Trophoblast cell (in vitro differentiated cells and primary cell): ENCODE results near the gene SLC12A4.

ENCODE experiments used
- DNase-seq, 2 donors: peaks; one replicate each; pipeline ENCODE4 v3.0.0-alpha.2; 2016
- H2AFZ ChIP-seq: 2 replicates; pipeline ENCODE4 v1.6.1; 2013; ENCODE audit warnings: low read length, moderate library complexity, mild to moderate bottlenecking; ENCODE audit not compliant: insufficient read depth, poor library complexity
- H2AK5ac ChIP-seq: 2 replicates; pipeline ENCODE4 v1.6.1; 2013; ENCODE audit warnings: mild to moderate bottlenecking, low read length
- H2BK120ac ChIP-seq: 2 replicates; pipeline ENCODE4 v1.6.1; 2013; ENCODE audit warnings: low read length, mild to moderate bottlenecking, moderate library complexity; ENCODE audit not compliant: insufficient read depth, poor library complexity
- H2BK12ac ChIP-seq: 2 replicates; pipeline ENCODE4 v1.6.1; 2013; ENCODE audit warnings: mild to moderate bottlenecking, low read length, moderate library complexity
- H2BK5ac ChIP-seq: 2 replicates; pipeline ENCODE4 v1.6.1; 2013; ENCODE audit warnings: low read length, low read depth, moderate library complexity, mild to moderate bottlenecking; ENCODE audit not compliant: poor library complexity
- H3K14ac ChIP-seq: 2 replicates; pipeline ENCODE4 v1.6.1; 2013; ENCODE audit warnings: mild to moderate bottlenecking, low read length
- H3K18ac ChIP-seq: 2 replicates; pipeline ENCODE4 v1.6.1; 2013; ENCODE audit warnings: mild to moderate bottlenecking, low read length
- H3K23ac ChIP-seq: 2 replicates; pipeline ENCODE4 v1.6.1; 2013; ENCODE audit warnings: low read length
- H3K27ac ChIP-seq: 2 replicates; pipeline ENCODE4 v1.5.1; 2013; ENCODE audit warnings: low read depth, mild to moderate bottlenecking, inconsistent platforms, low read length, moderate library complexity
- H3K27me3 ChIP-seq: 2 replicates; pipeline ENCODE4 v1.6.1; 2013; ENCODE audit warnings: inconsistent platforms, mild to moderate bottlenecking, low read length, moderate library complexity; ENCODE audit not compliant: insufficient read depth
- H3K36me3 ChIP-seq, 2 experiments: 1 replicate in 1 of 2; 2 replicates in 1 of 2; pipeline ENCODE4 v1.6.1; 2013; ENCODE audit warnings: low read length in 2 of 2, mild to moderate bottlenecking in 2 of 2, moderate library complexity in 1 of 2; ENCODE audit not compliant: insufficient read depth in 2 of 2, control insufficient read depth in 1 of 2
- H3K4ac ChIP-seq: 2 replicates; pipeline ENCODE4 v1.6.1; 2013; ENCODE audit warnings: low read depth, mild to moderate bottlenecking, low read length, moderate library complexity
- H3K4me1 ChIP-seq, 2 experiments: 1 replicate in 1 of 2; 2 replicates in 1 of 2; pipeline ENCODE4 v1.6.1; 2013; ENCODE audit warnings: low read length in 2 of 2, mild to moderate bottlenecking in 2 of 2, moderate library complexity in 1 of 2; ENCODE audit not compliant: insufficient read depth in 2 of 2, control insufficient read depth in 1 of 2
- H3K4me2 ChIP-seq: 2 replicates; pipeline ENCODE4 v1.6.1; 2013; ENCODE audit warnings: inconsistent platforms, mild to moderate bottlenecking, low read length, moderate library complexity
- H3K4me3 ChIP-seq: 2 replicates; pipeline ENCODE4 v1.5.1; 2013; ENCODE audit warnings: mild to moderate bottlenecking, low read depth, low read length, inconsistent platforms
- H3K79me1 ChIP-seq: one replicate; pipeline ENCODE4 v1.6.1; 2013; ENCODE audit warnings: low read length
- H3K79me2 ChIP-seq: 2 replicates; pipeline ENCODE4 v1.6.1; 2013; ENCODE audit warnings: low read length, mild to moderate bottlenecking; ENCODE audit not compliant: control insufficient read depth, insufficient read depth, poor library complexity
- H3K9ac ChIP-seq: 2 replicates; pipeline ENCODE4 v1.6.1; 2013; ENCODE audit warnings: mild to moderate bottlenecking, low read length
- H3K9me3 ChIP-seq: 2 replicates; pipeline ENCODE4 v1.6.1; 2013; ENCODE audit warnings: low read depth, mild to moderate bottlenecking, control low read depth, inconsistent platforms, low read length; ENCODE audit not compliant: insufficient read depth
- H4K12ac ChIP-seq: 2 replicates; pipeline ENCODE4 v1.6.1; 2013; ENCODE audit warnings: low read depth, mild to moderate bottlenecking, low read length, moderate library complexity
- H4K8ac ChIP-seq: 2 replicates; pipeline ENCODE4 v1.6.1; 2013; ENCODE audit warnings: low read depth, mild to moderate bottlenecking, low read length, moderate library complexity
- H4K91ac ChIP-seq: one replicate; pipeline ENCODE4 v1.6.1; 2013; ENCODE audit warnings: low read depth, mild to moderate bottlenecking, low read length, moderate library complexity
- WGBS: extraction: QIAGEN DNeasy Blood & Tissue Kit; methylation state at CpG from one replicate; pipeline ENCODE4 v1.1.7; 2013; ENCODE audit warnings: missing lambda C conversion rate; ENCODE audit not compliant: insufficient read length, insufficient coverage; ENCODE audit errors: extremely low coverage; 5-methylcytosine and 5-hydroxymethylcytosine counted together

Gene SLC12A4

GRCh38 chr16:67944690-67945391, 23.6 kb downstream of the SLC12A4 start:
- Histone ChIP-seq H3K23ac (no peak overlapping the region), H3K27ac (no peak overlapping the region), H2AK5ac (no peak overlapping the region), H2BK12ac (no peak overlapping the region), H3K14ac (no peak overlapping the region), H2AFZ (no peak overlapping the region), H3K18ac (no peak overlapping the region), H3K4me3 (no peak overlapping the region), H3K4me2 (no peak overlapping the region), H4K8ac (no peak overlapping the region), H2BK5ac (no peak overlapping the region), H4K12ac (no peak overlapping the region), H3K79me1 (no peaks in the 10 kb centered on the region), H3K4ac (no peak overlapping the region), H4K91ac (no peak overlapping the region), H3K27me3 (no peaks in the 10 kb centered on the region), H2BK120ac (no peak overlapping the region), H3K9ac (no peak overlapping the region), H3K4me1 (no peaks in the 10 kb centered on the region), H3K9me3 (peaks cover 6% of the 10 kb centered on the region), H3K36me3 (peaks cover 92 to 94% of the 10 kb centered on the region in 2 experiments), H3K79me2 (no peaks in the 10 kb centered on the region)
- DNase-seq = no peak
- no CpG with 5 or more reads among the region's 24 CpGs for WGBS

- H4K12ac ChIP-seq = no peak within 1 kb of the TSS
- peaks cover 90 to 92% of the 10 kb centered on the region in 2 experiments for H3K36me3 ChIP-seq
- DNase-seq = no peak
- no peaks in the 10 kb centered on the region for H3K79me2 ChIP-seq
- H3K79me1 ChIP-seq = no peaks in the 10 kb centered on the region
- no peak within 1 kb of the TSS for H3K4me2 ChIP-seq
- H2BK120ac ChIP-seq = no peak within 1 kb of the TSS
- no CpG with 5 or more reads among the region's 23 CpGs for WGBS
- no peak within 1 kb of the TSS for H3K23ac ChIP-seq
- no peak within 1 kb of the TSS for H3K14ac ChIP-seq
- no peak within 1 kb of the TSS for H2AFZ ChIP-seq
- H2AK5ac ChIP-seq = no peak within 1 kb of the TSS
- no peak within 1 kb of the TSS for H2BK12ac ChIP-seq
- no peak within 1 kb of the TSS for H4K8ac ChIP-seq
- H3K9me3 ChIP-seq = peaks cover 6% of the 10 kb centered on the region
- H3K4me1 ChIP-seq = no peaks in the 10 kb centered on the region
- H4K91ac ChIP-seq = no peak within 1 kb of the TSS
- H3K9ac ChIP-seq = no peak within 1 kb of the TSS
- no peak within 1 kb of the TSS for H3K4ac ChIP-seq
- H3K18ac ChIP-seq = no peak within 1 kb of the TSS
- H3K27me3 ChIP-seq = no peaks in the 10 kb centered on the region
- H3K4me3 ChIP-seq = no peak within 1 kb of the TSS
- H3K27ac ChIP-seq = no peak within 1 kb of the TSS
- no peak within 1 kb of the TSS for H2BK5ac ChIP-seq
These were observed 24.6 kb downstream of the SLC12A4 start, which contains the start of gene LCAT for GRCh38 chr16:67943619-67944504. Gene LCAT, minus strand, starts transcription at chr16:67944120. Its CDS starts 19 bp downstream, at chr16:67944101.

DNA sequence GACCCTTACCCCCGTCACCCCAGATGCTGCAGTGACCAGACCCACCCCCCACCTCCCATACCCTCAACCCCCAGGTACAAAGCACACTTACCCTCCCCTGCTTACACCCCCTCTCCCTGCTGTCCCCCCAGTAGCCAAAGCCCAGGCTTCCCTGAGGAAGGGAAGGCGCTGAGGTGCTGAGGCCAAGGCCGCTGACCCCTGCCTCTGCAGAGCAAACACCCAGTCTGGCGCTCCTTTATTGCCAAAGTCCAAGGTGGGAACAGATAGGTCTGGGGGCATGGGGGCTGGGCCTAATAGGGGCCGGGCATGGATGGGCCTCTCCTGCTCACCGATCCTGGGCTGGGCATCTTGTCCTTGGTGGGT, 25.2 kb downstream of the SLC12A4 start:
- Histone ChIP-seq H3K79me1 (no peaks in the 10 kb centered on the region), H3K18ac (no peak overlapping the region), H3K27ac (no peak overlapping the region), H3K9me3 (peaks cover 6% of the 10 kb centered on the region), H2BK5ac (no peak overlapping the region), H2BK12ac (no peak overlapping the region), H3K23ac (no peak overlapping the region), H4K12ac (no peak overlapping the region), H2BK120ac (no peak overlapping the region), H3K4me3 (no peak overlapping the region), H3K9ac (no peak overlapping the region), H2AFZ (no peak overlapping the region), H3K36me3 (peaks cover 84 to 86% of the 10 kb centered on the region in 2 experiments), H3K27me3 (no peaks in the 10 kb centered on the region), H3K79me2 (no peaks in the 10 kb centered on the region), H4K91ac (no peak overlapping the region), H3K4me1 (no peaks in the 10 kb centered on the region), H3K4ac (no peak overlapping the region), H2AK5ac (no peak overlapping the region), H3K14ac (no peak overlapping the region), H3K4me2 (no peak overlapping the region), H4K8ac (no peak overlapping the region)
- DNase-seq = no peak
- no CpG with 5 or more reads among the region's 6 CpGs for WGBS

DNA sequence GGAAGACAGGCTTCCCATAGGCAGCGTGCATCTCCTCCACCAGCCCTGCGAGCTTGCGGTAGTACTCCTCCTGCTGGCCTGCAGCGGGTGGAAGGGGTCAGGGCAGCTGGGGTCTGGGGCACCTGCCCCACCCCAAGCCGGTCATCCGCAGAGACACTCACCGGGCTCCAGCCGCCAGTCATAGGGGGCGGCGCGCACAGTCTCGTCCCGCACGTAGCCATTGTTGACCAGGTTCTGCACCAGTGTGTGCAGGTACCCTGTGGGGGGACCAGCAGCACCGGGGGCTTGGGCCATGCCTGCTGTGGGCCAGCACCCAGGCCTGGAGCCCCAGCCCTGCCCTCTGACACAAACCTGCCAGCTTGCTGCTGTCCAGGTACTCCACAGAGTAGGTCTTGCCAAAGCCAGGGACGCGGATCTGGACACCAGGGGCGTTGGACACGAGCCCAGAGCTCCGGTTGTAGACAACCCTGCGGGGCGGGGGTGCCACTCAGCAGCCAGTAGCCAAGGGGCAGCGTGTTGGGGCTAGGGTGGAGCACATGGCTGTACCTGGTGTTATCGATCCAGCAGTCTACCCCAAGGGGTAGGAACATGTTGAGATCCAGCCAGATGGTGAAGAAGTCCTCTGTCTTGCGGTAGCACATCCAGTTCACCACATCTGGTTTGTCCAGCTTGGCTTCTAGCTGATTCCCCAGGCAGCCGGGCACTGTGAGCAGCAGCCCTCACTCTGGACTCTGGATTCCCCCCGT, 25.8 kb downstream of the SLC12A4 start:
- H2AK5ac ChIP-seq = no peak overlapping the region
- DNase-seq = no peak
- H3K4me3 ChIP-seq = no peak overlapping the region

More for the DNA sequence above, 25.8 kb downstream of the SLC12A4 start:
- Histone ChIP-seq H2BK120ac (no peak overlapping the region), H3K27ac (no peak overlapping the region), H3K79me1 (no peaks in the 10 kb centered on the region), H3K27me3 (no peaks in the 10 kb centered on the region), H3K4me1 (no peaks in the 10 kb centered on the region), H3K23ac (no peak overlapping the region), H3K4me2 (no peak overlapping the region), H3K79me2 (no peaks in the 10 kb centered on the region), H4K8ac (no peak overlapping the region), H3K18ac (no peak overlapping the region), H3K4ac (no peak overlapping the region), H3K14ac (no peak overlapping the region), H4K91ac (no peak overlapping the region), H2BK5ac (no peak overlapping the region), H3K9me3 (peaks cover 6% of the 10 kb centered on the region), H3K9ac (no peak overlapping the region), H3K36me3 (peaks cover 79 to 81% of the 10 kb centered on the region in 2 experiments), H2AFZ (no peak overlapping the region), H2BK12ac (no peak overlapping the region), H4K12ac (no peak overlapping the region)
- no CpG with 5 or more reads among the region's 27 CpGs for WGBS
